ENCODE results near the gene LPP.

LPP gene

GRCh38 chr3:188268336-188268735 is 114.4 kb downstream of the LPP start:
- no peak for DNase-seq (ENCODE audit: insufficient read length, low spot score)
- FAIRE-seq = no peak
- no peak for TF ChIP-seq PAX5 (IDR thresholded peaks at IDR 0.05; ENCODE audit: insufficient read depth, low read length, severe bottlenecking)

- TF ChIP-seq POLR2A (IDR thresholded peaks at IDR 0.05; ENCODE audit: low read depth, low read length) (no peak), POLR2AphosphoS5 (IDR thresholded peaks at IDR 0.05; ENCODE audit: low read depth, low read length) (no peak), PAX5 (IDR thresholded peaks at IDR 0.05; ENCODE audit: insufficient read depth, low read length, severe bottlenecking) (no peak), POU2F2 (IDR thresholded peaks at IDR 0.05; ENCODE audit: low read depth, low read length) (no peak), SPI1 (IDR thresholded peaks at IDR 0.05; ENCODE audit: low read depth, low read length) (no peak), TAF1 (IDR thresholded peaks at IDR 0.05; ENCODE audit: low read depth, low read length) (no peak)
- FAIRE-seq (no peak), DNase-seq (ENCODE audit: insufficient read length, low spot score) (no peak)
Observed at GRCh38 chr3:188269040-188269439, 115.1 kb downstream of the LPP start.

- TF ChIP-seq POLR2A (IDR thresholded peaks at IDR 0.05; ENCODE audit: low read depth, low read length) (no peak), SPI1 (IDR thresholded peaks at IDR 0.05; ENCODE audit: low read depth, low read length) (peak; percentile 33; the same call in 1 of the 2 replicates)
- FAIRE-seq (no peak), DNase-seq (ENCODE audit: insufficient read length, low spot score) (no peak)
Observed at GRCh38 chr3:188270423-188270972, 116.5 kb downstream of the LPP start.

- FAIRE-seq (no peak), DNase-seq (ENCODE audit: insufficient read length, low spot score) (no peak)
- TF ChIP-seq POLR2A (IDR thresholded peaks at IDR 0.05; ENCODE audit: low read depth, low read length) (no peak), POU2F2 (IDR thresholded peaks at IDR 0.05; ENCODE audit: low read depth, low read length) (no peak), POLR2AphosphoS5 (IDR thresholded peaks at IDR 0.05; ENCODE audit: low read depth, low read length) (no peak), SPI1 (IDR thresholded peaks at IDR 0.05; ENCODE audit: low read depth, low read length) (no peak), PAX5 (IDR thresholded peaks at IDR 0.05; ENCODE audit: insufficient read depth, low read length, severe bottlenecking) (no peak), TAF1 (IDR thresholded peaks at IDR 0.05; ENCODE audit: low read depth, low read length) (no peak)
Observed at GRCh38 chr3:188271226-188271914, 117.4 kb downstream of the LPP start.

- DNase-seq (ENCODE audit: insufficient read length, low spot score) (no peak), FAIRE-seq (no peak)
Observed at GRCh38 chr3:188272481-188273372, 118.8 kb downstream of the LPP start.

GRCh38 chr3:188274249-188274915 is 120.4 kb downstream of the LPP start:
- DNase-seq (ENCODE audit: insufficient read length, low spot score) (no peak), FAIRE-seq (no peak)
- TF ChIP-seq TAF1 (IDR thresholded peaks at IDR 0.05; ENCODE audit: low read depth, low read length) (no peak), POLR2AphosphoS5 (IDR thresholded peaks at IDR 0.05; ENCODE audit: low read depth, low read length) (no peak), POLR2A (IDR thresholded peaks at IDR 0.05; ENCODE audit: low read depth, low read length) (no peak), PAX5 (IDR thresholded peaks at IDR 0.05; ENCODE audit: insufficient read depth, low read length, severe bottlenecking) (no peak), POU2F2 (IDR thresholded peaks at IDR 0.05; ENCODE audit: low read depth, low read length) (no peak), SPI1 (IDR thresholded peaks at IDR 0.05; ENCODE audit: low read depth, low read length) (no peak)

More at GRCh38 chr3:188272481-188273372, 118.8 kb downstream of the LPP start:
- TF ChIP-seq SPI1 (IDR thresholded peaks at IDR 0.05; ENCODE audit: low read depth, low read length) (no peak), POLR2A (IDR thresholded peaks at IDR 0.05; ENCODE audit: low read depth, low read length) (no peak), PAX5 (IDR thresholded peaks at IDR 0.05; ENCODE audit: insufficient read depth, low read length, severe bottlenecking) (no peak), TAF1 (IDR thresholded peaks at IDR 0.05; ENCODE audit: low read depth, low read length) (no peak), POU2F2 (IDR thresholded peaks at IDR 0.05; ENCODE audit: low read depth, low read length) (no peak), POLR2AphosphoS5 (IDR thresholded peaks at IDR 0.05; ENCODE audit: low read depth, low read length) (no peak)

GRCh38 chr3:188276375-188276774 is 122.4 kb downstream of the LPP start:
- TF ChIP-seq POLR2A (IDR thresholded peaks at IDR 0.05; ENCODE audit: low read depth, low read length) (no peak), POLR2AphosphoS5 (IDR thresholded peaks at IDR 0.05; ENCODE audit: low read depth, low read length) (no peak), TAF1 (IDR thresholded peaks at IDR 0.05; ENCODE audit: low read depth, low read length) (no peak), SPI1 (IDR thresholded peaks at IDR 0.05; ENCODE audit: low read depth, low read length) (no peak), PAX5 (IDR thresholded peaks at IDR 0.05; ENCODE audit: insufficient read depth, low read length, severe bottlenecking) (no peak), POU2F2 (IDR thresholded peaks at IDR 0.05; ENCODE audit: low read depth, low read length) (no peak)
- FAIRE-seq (no peak), DNase-seq (ENCODE audit: insufficient read length, low spot score) (no peak)

GRCh38 chr3:188278717-188279324 is 124.9 kb downstream of the LPP start:
- FAIRE-seq = no peak
- TF ChIP-seq POLR2AphosphoS5 (IDR thresholded peaks at IDR 0.05; ENCODE audit: low read depth, low read length) = no peak
- no peak for TF ChIP-seq POU2F2 (IDR thresholded peaks at IDR 0.05; ENCODE audit: low read depth, low read length)
- no peak for TF ChIP-seq TAF1 (IDR thresholded peaks at IDR 0.05; ENCODE audit: low read depth, low read length)
- no peak for TF ChIP-seq SPI1 (IDR thresholded peaks at IDR 0.05; ENCODE audit: low read depth, low read length)
- TF ChIP-seq PAX5 (IDR thresholded peaks at IDR 0.05; ENCODE audit: insufficient read depth, low read length, severe bottlenecking) = no peak
- no peak for TF ChIP-seq POLR2A (IDR thresholded peaks at IDR 0.05; ENCODE audit: low read depth, low read length)
- no peak for DNase-seq (ENCODE audit: insufficient read length, low spot score)

Data from GM12891 (cell line).